GM23338 (cell line): ENCODE results near the gene CUBN.

ENCODE experiments used
- CREB1 ChIP-seq: fragments of 250-450 bp; sonication (Bioruptor Pico); IDR thresholded peaks from 2 replicates; pipeline ENCODE4 v1.5.0; 2020; ENCODE audit warnings: low read depth, mild to moderate bottlenecking, moderate library complexity
- EZH2 ChIP-seq: fragments of 200-600 bp; sonication (generic); IDR thresholded peaks from one replicate; pipeline ENCODE4 v1.8.0; 2017; ENCODE audit warnings: antibody characterized with exemption, mild to moderate bottlenecking, low read depth; ENCODE audit not compliant: unreplicated experiment
- EZH2phosphoT487 ChIP-seq: fragments of 200-600 bp; sonication (generic); IDR thresholded peaks from one replicate; pipeline ENCODE4 v1.8.1; 2018; ENCODE audit warnings: antibody characterized with exemption; ENCODE audit not compliant: unreplicated experiment
- JUNB ChIP-seq: IDR thresholded peaks from one replicate; pipeline ENCODE4 v1.6.1; 2016; ENCODE audit warnings: antibody characterized with exemption; ENCODE audit not compliant: unreplicated experiment
- NANOG ChIP-seq: IDR thresholded peaks from 2 replicates; pipeline ENCODE4 v1.6.1; 2016; ENCODE audit warnings: antibody characterized with exemption, borderline replicate concordance
- POLR2AphosphoS5 ChIP-seq: IDR thresholded peaks from 2 replicates; pipeline ENCODE4 v1.6.1; 2016; ENCODE audit warnings: antibody characterized with exemption, low read depth
- STAT1 ChIP-seq: IDR thresholded peaks from one replicate; pipeline ENCODE4 v1.6.1; 2016; ENCODE audit warnings: antibody characterized with exemption; ENCODE audit not compliant: unreplicated experiment
- ZNF114 ChIP-seq: fragments of 250-450 bp; sonication (Bioruptor Pico); IDR thresholded peaks from 2 replicates; pipeline ENCODE4 v1.5.0; 2020; ENCODE audit warnings: mild to moderate bottlenecking, moderate library complexity
- ZNF331 ChIP-seq: fragments of 250-450 bp; sonication (Bioruptor Pico); IDR thresholded peaks from 2 replicates; pipeline ENCODE4 v1.5.0; 2020; ENCODE audit warnings: low read depth, mild to moderate bottlenecking, moderate library complexity
- ZNF462 ChIP-seq: fragments of 250-450 bp; sonication (Bioruptor Pico); IDR thresholded peaks from 2 replicates; pipeline ENCODE4 v1.5.0; 2020; ENCODE audit warnings: mild to moderate bottlenecking, moderate library complexity
- TF ChIP-seq, protein P1 (sequence below), 2 experiments: fragments of 200-600 bp in 1 of 2; sonication (generic) in 1 of 2; conservative IDR thresholded peaks; 2 replicates each; pipeline versions ENCODE4 v1.5.1 to v1.6.1; 2016 to 2017; ENCODE audit warnings: antibody characterized with exemption in 2 of 2, low read depth in 2 of 2, mild to moderate bottlenecking in 2 of 2, moderate library complexity in 1 of 2
- TF ChIP-seq, protein P2 (sequence below): IDR thresholded peaks from one replicate; pipeline ENCODE4 v1.6.1; 2018; ENCODE audit warnings: antibody characterized with exemption; ENCODE audit not compliant: unreplicated experiment
- TF ChIP-seq, protein P3 (sequence below): IDR thresholded peaks from 2 replicates; pipeline ENCODE4 v1.6.1; 2016; ENCODE audit warnings: antibody characterized with exemption

- TF ChIP-seq, protein P1, sequence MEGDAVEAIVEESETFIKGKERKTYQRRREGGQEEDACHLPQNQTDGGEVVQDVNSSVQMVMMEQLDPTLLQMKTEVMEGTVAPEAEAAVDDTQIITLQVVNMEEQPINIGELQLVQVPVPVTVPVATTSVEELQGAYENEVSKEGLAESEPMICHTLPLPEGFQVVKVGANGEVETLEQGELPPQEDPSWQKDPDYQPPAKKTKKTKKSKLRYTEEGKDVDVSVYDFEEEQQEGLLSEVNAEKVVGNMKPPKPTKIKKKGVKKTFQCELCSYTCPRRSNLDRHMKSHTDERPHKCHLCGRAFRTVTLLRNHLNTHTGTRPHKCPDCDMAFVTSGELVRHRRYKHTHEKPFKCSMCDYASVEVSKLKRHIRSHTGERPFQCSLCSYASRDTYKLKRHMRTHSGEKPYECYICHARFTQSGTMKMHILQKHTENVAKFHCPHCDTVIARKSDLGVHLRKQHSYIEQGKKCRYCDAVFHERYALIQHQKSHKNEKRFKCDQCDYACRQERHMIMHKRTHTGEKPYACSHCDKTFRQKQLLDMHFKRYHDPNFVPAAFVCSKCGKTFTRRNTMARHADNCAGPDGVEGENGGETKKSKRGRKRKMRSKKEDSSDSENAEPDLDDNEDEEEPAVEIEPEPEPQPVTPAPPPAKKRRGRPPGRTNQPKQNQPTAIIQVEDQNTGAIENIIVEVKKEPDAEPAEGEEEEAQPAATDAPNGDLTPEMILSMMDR (conservative IDR thresholded peaks at IDR 0.05; ENCODE audit: low read depth in 2 of 2) = no peak
- TF ChIP-seq EZH2 (no peak), STAT1 (no peak), EZH2phosphoT487 (no peak), POLR2AphosphoS5 (no peak), CREB1 (CRISPR knock-in tag) (no peak), ZNF331 (CRISPR knock-in tag) (no peak), NANOG (no peak), JUNB (no peak), ZNF114 (CRISPR knock-in tag) (no peak), ZNF462 (CRISPR knock-in tag) (no peak)
- TF ChIP-seq, protein P2, sequence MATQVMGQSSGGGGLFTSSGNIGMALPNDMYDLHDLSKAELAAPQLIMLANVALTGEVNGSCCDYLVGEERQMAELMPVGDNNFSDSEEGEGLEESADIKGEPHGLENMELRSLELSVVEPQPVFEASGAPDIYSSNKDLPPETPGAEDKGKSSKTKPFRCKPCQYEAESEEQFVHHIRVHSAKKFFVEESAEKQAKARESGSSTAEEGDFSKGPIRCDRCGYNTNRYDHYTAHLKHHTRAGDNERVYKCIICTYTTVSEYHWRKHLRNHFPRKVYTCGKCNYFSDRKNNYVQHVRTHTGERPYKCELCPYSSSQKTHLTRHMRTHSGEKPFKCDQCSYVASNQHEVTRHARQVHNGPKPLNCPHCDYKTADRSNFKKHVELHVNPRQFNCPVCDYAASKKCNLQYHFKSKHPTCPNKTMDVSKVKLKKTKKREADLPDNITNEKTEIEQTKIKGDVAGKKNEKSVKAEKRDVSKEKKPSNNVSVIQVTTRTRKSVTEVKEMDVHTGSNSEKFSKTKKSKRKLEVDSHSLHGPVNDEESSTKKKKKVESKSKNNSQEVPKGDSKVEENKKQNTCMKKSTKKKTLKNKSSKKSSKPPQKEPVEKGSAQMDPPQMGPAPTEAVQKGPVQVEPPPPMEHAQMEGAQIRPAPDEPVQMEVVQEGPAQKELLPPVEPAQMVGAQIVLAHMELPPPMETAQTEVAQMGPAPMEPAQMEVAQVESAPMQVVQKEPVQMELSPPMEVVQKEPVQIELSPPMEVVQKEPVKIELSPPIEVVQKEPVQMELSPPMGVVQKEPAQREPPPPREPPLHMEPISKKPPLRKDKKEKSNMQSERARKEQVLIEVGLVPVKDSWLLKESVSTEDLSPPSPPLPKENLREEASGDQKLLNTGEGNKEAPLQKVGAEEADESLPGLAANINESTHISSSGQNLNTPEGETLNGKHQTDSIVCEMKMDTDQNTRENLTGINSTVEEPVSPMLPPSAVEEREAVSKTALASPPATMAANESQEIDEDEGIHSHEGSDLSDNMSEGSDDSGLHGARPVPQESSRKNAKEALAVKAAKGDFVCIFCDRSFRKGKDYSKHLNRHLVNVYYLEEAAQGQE = no peak
- TF ChIP-seq, protein P3, sequence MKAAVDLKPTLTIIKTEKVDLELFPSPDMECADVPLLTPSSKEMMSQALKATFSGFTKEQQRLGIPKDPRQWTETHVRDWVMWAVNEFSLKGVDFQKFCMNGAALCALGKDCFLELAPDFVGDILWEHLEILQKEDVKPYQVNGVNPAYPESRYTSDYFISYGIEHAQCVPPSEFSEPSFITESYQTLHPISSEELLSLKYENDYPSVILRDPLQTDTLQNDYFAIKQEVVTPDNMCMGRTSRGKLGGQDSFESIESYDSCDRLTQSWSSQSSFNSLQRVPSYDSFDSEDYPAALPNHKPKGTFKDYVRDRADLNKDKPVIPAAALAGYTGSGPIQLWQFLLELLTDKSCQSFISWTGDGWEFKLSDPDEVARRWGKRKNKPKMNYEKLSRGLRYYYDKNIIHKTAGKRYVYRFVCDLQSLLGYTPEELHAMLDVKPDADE = no peak
These were observed 182.5 kb downstream of the CUBN start for GRCh38 chr10:16947069-16947468.
